Prostate gland (tissue), 2 donors: ENCODE measurements around the gene CAPN14. TPM values are rescaled to one million over a fixed set of nuclear protein-coding genes. Genes with fewer than 3 reads are reported as not detected.

ENCODE experiments used
- DNase-seq: peaks from one replicate; pipeline ENCODE4 v3.0.0-alpha.2; 2019; ENCODE audit warnings: low spot score
- H3K27ac ChIP-seq, 2 donors: fragments of 200-600 bp; sonication (generic); 2 replicates each; pipeline ENCODE4 v1.5.1; 2017 to 2019
- H3K27me3 ChIP-seq: fragments of 200-600 bp; sonication (generic); replicated peaks from 2 replicates; pipeline ENCODE4 v1.5.1; 2019; ENCODE audit not compliant: insufficient read depth
- H3K36me3 ChIP-seq, 2 donors: fragments of 200-600 bp; sonication (generic); 1 replicate in 1 of 2; 2 replicates in 1 of 2; pipeline versions ENCODE4 v1.5.1 to v1.8.1; 2017 to 2019
- H3K4me1 ChIP-seq: fragments of 200-600 bp; sonication (generic); replicated peaks from 2 replicates; pipeline ENCODE4 v1.5.1; 2019
- H3K4me3 ChIP-seq, 2 donors: fragments of 200-600 bp; sonication (generic); 2 replicates each; pipeline ENCODE4 v1.5.1; 2017 to 2019
- H3K9me3 ChIP-seq: fragments of 200-600 bp; sonication (generic); 2 replicates; pipeline ENCODE4 v1.5.1; 2017
- CTCF ChIP-seq, 4 experiments: fragments of 200-600 bp in 2 of 4; fragments of 450-650 bp in 2 of 4; sonication (generic) in 2 of 4; IDR thresholded peaks; 1 replicate in 3 of 4; 2 replicates in 1 of 4; pipeline ENCODE4 v1.5.1; 2016 to 2019; ENCODE audit warnings: antibody characterized with exemption in 4 of 4, mild to moderate bottlenecking in 2 of 4, moderate library complexity in 2 of 4
- POLR2A ChIP-seq: fragments of 450-650 bp; IDR thresholded peaks from one replicate; pipeline ENCODE4 v1.6.1; 2016; ENCODE audit warnings: antibody characterized with exemption, mild to moderate bottlenecking
- POLR2AphosphoS5 ChIP-seq: sonication (generic); formaldehyde crosslinking; IDR thresholded peaks from one replicate; pipeline ENCODE4 v1.6.1; 2017; ENCODE audit warnings: antibody characterized with exemption
- WGBS: methylation state at CpG from one replicate; pipeline ENCODE4 v1.1.5; 2018; 5-methylcytosine and 5-hydroxymethylcytosine counted together
- intact Hi-C: fragments of 100-400 bp; cut with DNase I; formaldehyde crosslinking; loops from one replicate; pipeline ENCODE4 v1.14.2; 2022
- total RNA-seq, 2 donors: library from RNA; depleted of rRNA; stranded (reverse); fragments of >200 nt; gene quantifications; one replicate each; pipeline ENCODE4 v1.1.0, GENCODE V29; 2016

The CAPN14 gene
- total RNA-seq, 2 donors from 2014 or later = 0.27 to 0.80 TPM

- Histone ChIP-seq H3K36me3 (no peaks in the 10 kb centered on the region), H3K9me3 (no peaks in the 10 kb centered on the region), H3K27ac (peak overlapping the region in 1 of 2 donors; percentile 54), H3K4me1 (no peaks in the 10 kb centered on the region), H3K27me3 (no peaks in the 10 kb centered on the region), H3K4me3 (no peak overlapping the region)
- intact Hi-C loops = no loop called here
- no peak for DNase-seq
- whole genome bisulfite sequencing = 71% methylated on average over 2 of the region's 2 CpGs
- TF ChIP-seq CTCF (IDR thresholded peaks at IDR 0.05) (no peak), POLR2AphosphoS5 (no peak), POLR2A (no peak)
These were observed 9.0 kb upstream of the CAPN14 start for GRCh38 chr2:31226266-31226665.

GRCh38 chr2:31223749-31224148 lies 6.4 kb upstream of the CAPN14 start:
- H3K27me3 ChIP-seq = no peaks in the 10 kb centered on the region
- no peaks in the 10 kb centered on the region for H3K4me1 ChIP-seq
- 95% methylated on average over 7 of the region's 7 CpGs for WGBS
- intact Hi-C loops = no loop called here
- H3K9me3 ChIP-seq = no peaks in the 10 kb centered on the region
- no peak overlapping the region for H3K27ac ChIP-seq
- TF ChIP-seq POLR2AphosphoS5 (no peak), POLR2A (no peak), CTCF (IDR thresholded peaks at IDR 0.05) (no peak)
- no peaks in the 10 kb centered on the region for H3K36me3 ChIP-seq
- no peak overlapping the region for H3K4me3 ChIP-seq
- DNase-seq = no peak

- TF ChIP-seq CTCF (IDR thresholded peaks at IDR 0.05) (no peak), POLR2AphosphoS5 (no peak), POLR2A (no peak)
- no peaks in the 10 kb centered on the region for H3K27me3 ChIP-seq
- no peaks in the 10 kb centered on the region for H3K4me1 ChIP-seq
- H3K4me3 ChIP-seq = no peak overlapping the region
- intact Hi-C loops = no loop called here
- H3K27ac ChIP-seq = no peak overlapping the region
- H3K9me3 ChIP-seq = no peaks in the 10 kb centered on the region
- H3K36me3 ChIP-seq = no peaks in the 10 kb centered on the region
- 88% methylated on average over 4 of the region's 4 CpGs for WGBS
- DNase-seq = no peak
These were observed 5.7 kb upstream of the CAPN14 start for GRCh38 chr2:31223026-31223425.

- Histone ChIP-seq H3K9me3 (no peaks in the 10 kb centered on the region), H3K36me3 (no peaks in the 10 kb centered on the region), H3K27me3 (no peaks in the 10 kb centered on the region), H3K4me3 (no peak overlapping the region), H3K4me1 (no peaks in the 10 kb centered on the region), H3K27ac (no peak overlapping the region)
- no peak for DNase-seq
- WGBS = 80% methylated on average over 4 of the region's 4 CpGs
- intact Hi-C loops = no loop called here
- no peak for TF ChIP-seq POLR2AphosphoS5
- TF ChIP-seq POLR2A = no peak
- TF ChIP-seq CTCF (IDR thresholded peaks at IDR 0.05) = no peak
These were observed 4.8 kb upstream of the CAPN14 start for GRCh38 chr2:31222071-31222470.

GRCh38 chr2:31221544-31221943 lies 4.2 kb upstream of the CAPN14 start:
- Histone ChIP-seq H3K9me3 (no peaks in the 10 kb centered on the region), H3K4me3 (no peak overlapping the region), H3K4me1 (no peaks in the 10 kb centered on the region), H3K27me3 (no peaks in the 10 kb centered on the region), H3K36me3 (no peaks in the 10 kb centered on the region), H3K27ac (no peak overlapping the region)
- intact Hi-C loops = no loop called here
- 82% methylated on average over 6 of the region's 6 CpGs for WGBS
- TF ChIP-seq POLR2AphosphoS5 (no peak), POLR2A (no peak), CTCF (IDR thresholded peaks at IDR 0.05) (no peak)
- DNase-seq = no peak
